IPS-NIHi11 (cell line): ENCODE results near the gene NTRK1.
"Not testable (repeated sequence)": the region's sequence is repeated elsewhere in the genome, so short reads cannot be mapped to it uniquely, and the experiment has no call there.

Source experiments
- DNase-seq: peaks from one replicate; pipeline ENCODE4 v3.0.0; 2012; ENCODE audit warnings: mixed read lengths, low spot score

Gene NTRK1

GRCh38 chr1:156913809-156914387 is 53.2 kb downstream of the NTRK1 start:
- DNase-seq = no peak

- no peak for DNase-seq
These were observed 53.8 kb downstream of the NTRK1 start for GRCh38 chr1:156914440-156914856.

- DNase-seq = peak; percentile 99
These were observed 59.8 kb downstream of the NTRK1 start, which contains the start of gene LRRC71 for GRCh38 chr1:156920233-156921052. TSS of gene LRRC71 (plus strand) at chr1:156920632. CDS start at chr1:156920804, 172 bp downstream.

- no peak for DNase-seq
These were observed 60.4 kb downstream of the NTRK1 start for GRCh38 chr1:156921053-156921529.

GRCh38 chr1:156922986-156923669 is 62.5 kb downstream of the NTRK1 start:
- DNase-seq = peak; percentile 27

- peak; percentile 37 for DNase-seq
These were observed 63.2 kb downstream of the NTRK1 start for GRCh38 chr1:156923670-156924477.

GRCh38 chr1:156924478-156925153 is 64.0 kb downstream of the NTRK1 start:
- DNase-seq = peak; percentile 52

GRCh38 chr1:156925154-156926010 is 64.7 kb downstream of the NTRK1 start:
- no peak for DNase-seq

- no peak for DNase-seq
These were observed 65.5 kb downstream of the NTRK1 start for GRCh38 chr1:156926175-156926574.

- DNase-seq = not testable (repeated sequence)
These were observed 66.0 kb downstream of the NTRK1 start for GRCh38 chr1:156926695-156927094.

- peak; percentile 87 for DNase-seq
These were observed 66.8 kb downstream of the NTRK1 start for GRCh38 chr1:156927215-156928042.

GRCh38 chr1:156928043-156928602 is 67.5 kb downstream of the NTRK1 start:
- DNase-seq = no peak

GRCh38 chr1:156929596-156930238 is 69.1 kb downstream of the NTRK1 start:
- DNase-seq = no peak

GRCh38 chr1:156930483-156930882 is 69.8 kb downstream of the NTRK1 start:
- DNase-seq = no peak
